ES-I3 (cell line): ENCODE data around the gene SOCS6.

ENCODE experiments used
- H3K36me3 ChIP-seq: 2 replicates; pipeline ENCODE4 v1.6.1; 2013; ENCODE audit warnings: mild to moderate bottlenecking, low read length, control low read depth, moderate library complexity; ENCODE audit not compliant: insufficient read depth
- H3K4me1 ChIP-seq: 2 replicates; pipeline ENCODE4 v1.6.1; 2013; ENCODE audit warnings: mild to moderate bottlenecking, control low read depth, low read length; ENCODE audit not compliant: insufficient read depth
- H3K9ac ChIP-seq: 2 replicates; pipeline ENCODE4 v1.6.1; 2013; ENCODE audit warnings: low read depth, mild to moderate bottlenecking, low read length, moderate library complexity
- H3K9me3 ChIP-seq: 2 replicates; pipeline ENCODE4 v1.6.1; 2013; ENCODE audit warnings: mild to moderate bottlenecking, low read length, moderate library complexity; ENCODE audit not compliant: control insufficient read depth, insufficient read depth

SOCS6 gene

GRCh38 chr18:70370762-70371733, 82.2 kb downstream of the SOCS6 start:
- Histone ChIP-seq H3K4me1 (peaks cover 9% of the 10 kb centered on the region), H3K9me3 (no peaks in the 10 kb centered on the region), H3K36me3 (no peaks in the 10 kb centered on the region), H3K9ac (no peak overlapping the region)

GRCh38 chr18:70371908-70372307, 83.1 kb downstream of the SOCS6 start:
- Histone ChIP-seq H3K9ac (no peak overlapping the region), H3K4me1 (peaks cover 1% of the 10 kb centered on the region), H3K36me3 (no peaks in the 10 kb centered on the region), H3K9me3 (no peaks in the 10 kb centered on the region)

GRCh38 chr18:70372450-70373041, 83.7 kb downstream of the SOCS6 start:
- no peaks in the 10 kb centered on the region for H3K36me3 ChIP-seq
- no peaks in the 10 kb centered on the region for H3K9me3 ChIP-seq
- H3K9ac ChIP-seq = no peak overlapping the region
- no peaks in the 10 kb centered on the region for H3K4me1 ChIP-seq

- H3K36me3 ChIP-seq = no peaks in the 10 kb centered on the region
- no peak overlapping the region for H3K9ac ChIP-seq
- H3K9me3 ChIP-seq = no peaks in the 10 kb centered on the region
- no peaks in the 10 kb centered on the region for H3K4me1 ChIP-seq
Measured at GRCh38 chr18:70373042-70373519, 84.2 kb downstream of the SOCS6 start.

GRCh38 chr18:70374154-70374553, 85.3 kb downstream of the SOCS6 start:
- no peaks in the 10 kb centered on the region for H3K4me1 ChIP-seq
- H3K36me3 ChIP-seq = no peaks in the 10 kb centered on the region
- H3K9me3 ChIP-seq = no peaks in the 10 kb centered on the region
- no peak overlapping the region for H3K9ac ChIP-seq

- Histone ChIP-seq H3K36me3 (no peaks in the 10 kb centered on the region), H3K9me3 (no peaks in the 10 kb centered on the region)
Measured at GRCh38 chr18:70376137-70376913, 87.5 kb downstream of the SOCS6 start.

GRCh38 chr18:70376914-70377258, 88.0 kb downstream of the SOCS6 start:
- no peaks in the 10 kb centered on the region for H3K36me3 ChIP-seq
- peaks cover 4% of the 10 kb centered on the region; the same call in 1 of the 2 replicates for H3K4me1 ChIP-seq
- H3K9ac ChIP-seq = no peak overlapping the region
- no peaks in the 10 kb centered on the region for H3K9me3 ChIP-seq

More at GRCh38 chr18:70376137-70376913, 87.5 kb downstream of the SOCS6 start:
- Histone ChIP-seq H3K9ac (no peak overlapping the region), H3K4me1 (no peaks in the 10 kb centered on the region)

GRCh38 chr18:70377317-70377799, 88.5 kb downstream of the SOCS6 start:
- Histone ChIP-seq H3K4me1 (peaks cover 5% of the 10 kb centered on the region; the same call in 1 of the 2 replicates), H3K36me3 (no peaks in the 10 kb centered on the region), H3K9me3 (no peaks in the 10 kb centered on the region), H3K9ac (no peak overlapping the region)

- peaks cover 5% of the 10 kb centered on the region; the same call in 1 of the 2 replicates for H3K4me1 ChIP-seq
Measured at GRCh38 chr18:70377857-70378701, 89.2 kb downstream of the SOCS6 start.

More at GRCh38 chr18:70377857-70378701, 89.2 kb downstream of the SOCS6 start:
- Histone ChIP-seq H3K9me3 (no peaks in the 10 kb centered on the region), H3K36me3 (no peaks in the 10 kb centered on the region), H3K9ac (no peak overlapping the region)
